GM18505 (cell line): ENCODE measurements around the gene GLS2.

ENCODE experiments used
- ATAC-seq: cut with Tn5 transposase; IDR thresholded peaks from one replicate; pipeline ENCODE4 v1.9.1; 2021; ENCODE audit not compliant: unreplicated experiment
- POLR2A ChIP-seq: IDR thresholded peaks from 4 replicates; pipeline ENCODE4 v1.6.1; 2011; ENCODE audit warnings: borderline replicate concordance; ENCODE audit not compliant: insufficient read depth, insufficient read length; ENCODE audit errors: extremely low read depth

GLS2 gene

GRCh38 chr12:56437430-56438176 lies 50.4 kb downstream of the GLS2 start:
- TF ChIP-seq POLR2A = no peak
- ATAC-seq = no peak

GRCh38 chr12:56434828-56435227 lies 53.1 kb downstream of the GLS2 start:
- no peak for TF ChIP-seq POLR2A
- no peak for ATAC-seq

- ATAC-seq = no peak
- no peak for TF ChIP-seq POLR2A
Measured at GRCh38 chr12:56431850-56432249, 56.1 kb downstream of the GLS2 start.

DNA sequence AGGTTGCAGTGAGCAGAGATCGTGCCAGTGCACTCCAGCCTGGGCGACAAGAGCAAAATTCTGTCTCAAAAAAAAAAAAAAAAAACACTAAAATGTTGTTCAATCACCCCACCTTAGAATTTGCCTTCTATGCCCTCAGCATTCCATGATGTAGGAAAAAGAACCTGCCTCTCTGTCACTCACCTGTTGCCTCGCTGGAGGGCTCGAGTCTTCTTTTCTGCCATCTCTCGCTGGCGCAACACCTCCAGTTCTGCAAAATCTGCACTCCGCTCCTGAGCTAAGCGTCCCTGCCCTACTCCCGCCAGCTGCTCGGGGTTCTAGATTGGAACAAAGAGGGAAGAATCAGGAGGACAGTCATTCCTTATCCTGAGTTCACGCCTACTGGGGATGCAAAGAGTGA lies 56.7 kb downstream of the GLS2 start:
- no peak for TF ChIP-seq POLR2A
- no peak for ATAC-seq

GRCh38 chr12:56425940-56426438 lies 62.0 kb downstream of the GLS2 start:
- no peak for TF ChIP-seq POLR2A
- ATAC-seq = no peak

DNA sequence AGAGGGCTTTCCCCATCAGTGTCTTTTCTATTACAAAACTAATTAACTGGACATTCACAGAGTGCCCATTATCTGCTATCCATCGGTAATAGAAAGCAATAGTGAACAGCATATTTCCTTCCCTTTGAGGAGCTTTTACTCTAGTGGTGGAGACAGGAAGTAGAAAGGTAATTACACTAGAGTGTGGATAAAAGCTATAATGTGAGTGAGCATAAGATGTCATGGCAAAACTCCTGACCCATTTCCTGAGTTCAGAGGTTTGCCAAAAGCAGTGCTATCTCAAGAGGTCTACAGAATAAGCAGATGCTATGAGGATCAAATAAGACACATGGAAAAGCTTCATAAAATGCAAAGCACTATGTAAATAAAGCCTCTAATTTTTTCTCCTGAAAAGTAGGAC lies 62.8 kb downstream of the GLS2 start:
- no peak for ATAC-seq
- no peak for TF ChIP-seq POLR2A
